NCI-H1105 (cell line): ENCODE measurements around the gene CRADD.
"Not testable (repeated sequence)": the region's sequence is repeated elsewhere in the genome, so short reads cannot be mapped to it uniquely, and the experiment has no call there.

ENCODE experiments used
- DNase-seq: peaks from one replicate; lab custom pipeline; 2025; lab: John Stamatoyannopoulos, UW

Gene CRADD

DNA sequence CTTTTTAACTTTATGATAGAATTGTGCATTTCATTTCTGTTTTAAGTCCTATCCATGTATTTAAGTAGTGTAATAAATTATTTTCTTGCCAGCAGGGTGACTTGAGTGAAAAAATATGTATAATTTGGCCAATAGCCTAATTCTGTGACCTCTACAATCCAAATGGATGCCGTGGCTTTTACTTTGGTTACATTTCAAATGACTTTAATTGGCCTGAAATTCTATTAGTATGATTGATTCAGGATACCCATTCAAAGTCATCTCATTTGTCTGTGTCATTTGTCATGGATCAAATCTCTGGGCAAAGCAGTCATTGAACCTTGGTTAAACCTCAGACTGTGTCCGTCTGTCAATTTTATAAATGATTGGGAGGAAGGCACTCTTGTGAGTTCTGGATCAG is 29.6 kb downstream of the CRADD start:
- no peak for DNase-seq

DNA sequence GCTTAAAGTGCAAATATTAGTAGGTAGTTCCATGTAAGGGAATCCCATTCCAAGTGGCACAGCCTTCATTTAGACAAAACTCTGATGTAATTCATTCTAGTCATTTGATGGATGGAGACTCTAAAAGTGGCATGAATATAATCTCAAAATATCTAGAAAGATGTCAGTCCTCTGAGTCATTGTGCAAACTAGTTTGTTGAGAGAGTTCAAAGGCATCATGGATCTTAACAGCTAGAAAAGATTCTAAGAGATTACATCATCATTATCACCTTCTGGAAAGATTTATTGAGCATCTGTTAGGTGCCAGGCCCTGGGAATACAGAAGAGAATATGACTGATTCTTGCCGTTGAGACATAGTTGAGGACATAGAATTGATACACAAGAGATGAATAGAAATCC is 30.7 kb downstream of the CRADD start:
- DNase-seq, result no peak

DNA sequence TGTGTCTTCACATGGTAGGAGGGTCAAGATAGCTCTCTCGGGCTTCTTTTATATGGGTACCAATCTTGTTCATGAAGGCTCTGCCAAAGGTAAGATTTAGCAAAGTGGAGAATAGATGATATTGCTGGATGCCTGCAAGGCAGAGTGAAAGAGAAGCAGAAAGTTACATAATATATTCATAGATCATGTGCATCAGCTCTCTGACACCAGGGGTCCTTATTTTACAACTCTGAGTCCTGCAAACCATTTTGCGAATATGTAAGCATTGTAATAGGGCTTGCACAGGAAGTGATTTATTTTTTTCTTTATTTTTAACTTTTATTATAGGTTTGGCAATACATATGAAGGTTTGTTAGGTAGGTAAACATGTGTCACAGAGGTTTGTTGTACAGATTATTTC is 31.8 kb downstream of the CRADD start:
- no peak for DNase-seq

DNA sequence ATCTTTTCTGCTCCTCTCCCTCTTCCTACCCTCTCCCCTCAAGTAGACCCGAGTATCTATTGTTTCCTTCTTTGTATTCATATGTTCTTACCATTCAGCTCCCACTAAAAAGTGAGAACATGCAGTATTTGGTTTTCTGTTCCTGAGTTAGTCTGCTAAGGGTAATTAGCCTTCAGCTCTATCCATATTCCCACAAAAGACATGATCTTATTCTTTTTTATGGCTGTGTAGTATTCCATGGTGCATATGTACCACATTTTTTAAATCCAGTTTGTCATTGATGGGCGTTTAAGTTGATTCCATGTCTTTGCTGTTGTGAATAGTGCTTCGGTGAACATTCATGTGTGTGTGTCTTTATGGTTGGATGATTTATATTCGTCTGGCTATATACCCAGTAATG is 32.2 kb downstream of the CRADD start:
- no peak for DNase-seq

DNA sequence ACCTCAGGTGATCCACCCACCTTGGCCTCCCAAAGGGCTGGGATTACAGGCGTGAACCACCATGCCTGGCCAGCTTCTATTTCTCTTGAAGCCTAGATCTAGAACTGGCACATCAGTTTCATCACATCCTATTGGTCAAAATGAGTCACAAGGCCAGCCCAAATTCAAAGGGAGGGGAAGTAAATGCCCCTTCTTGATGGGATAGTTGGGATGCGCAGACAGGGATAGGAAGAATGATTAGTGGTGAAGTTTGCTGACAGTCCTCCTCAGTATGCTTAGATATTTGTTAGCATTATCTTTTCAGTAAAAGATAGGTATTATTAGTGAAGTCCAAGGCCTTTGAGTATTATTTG is 33.4 kb downstream of the CRADD start:
- no peak for DNase-seq

DNA sequence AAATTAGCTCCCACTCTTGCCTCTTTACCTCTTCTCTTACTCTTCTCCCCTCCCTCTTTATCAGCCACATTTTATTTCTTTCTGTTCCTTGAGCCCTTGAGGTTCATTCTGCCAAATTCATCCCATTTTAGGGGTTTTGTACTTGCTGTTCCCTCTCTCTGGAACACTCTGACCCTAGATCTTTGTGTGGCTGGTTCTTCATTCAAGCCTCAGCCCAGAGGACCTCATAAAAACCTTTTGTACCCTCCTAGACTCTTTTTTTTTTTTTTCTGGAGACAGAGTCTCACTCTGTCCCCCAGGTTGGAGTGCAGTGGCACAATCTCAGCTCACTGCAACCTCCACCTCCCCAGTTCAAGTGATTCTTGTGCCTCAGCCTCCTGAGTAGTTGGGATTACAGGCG is 34.3 kb downstream of the CRADD start:
- not testable (repeated sequence) for DNase-seq

DNA sequence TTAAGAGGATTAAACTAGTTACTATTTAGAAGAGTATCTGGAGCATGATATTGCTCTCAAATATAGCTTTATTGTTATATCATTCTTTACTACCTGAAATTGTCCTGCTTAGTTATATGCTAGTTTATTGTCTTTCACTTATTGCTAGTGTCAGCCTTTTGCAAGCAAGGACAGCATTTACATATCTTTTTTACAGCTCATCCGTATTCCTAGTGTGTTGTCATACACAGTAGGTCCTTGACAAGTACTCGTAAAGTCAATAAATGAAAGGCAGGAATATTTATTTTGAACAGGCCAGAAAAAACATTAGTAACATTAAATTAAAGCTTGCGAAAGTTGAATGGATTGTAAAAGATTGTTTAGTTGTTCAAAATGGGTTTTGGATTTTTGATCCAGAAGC is 35.0 kb downstream of the CRADD start:
- DNase-seq, result no peak

DNA sequence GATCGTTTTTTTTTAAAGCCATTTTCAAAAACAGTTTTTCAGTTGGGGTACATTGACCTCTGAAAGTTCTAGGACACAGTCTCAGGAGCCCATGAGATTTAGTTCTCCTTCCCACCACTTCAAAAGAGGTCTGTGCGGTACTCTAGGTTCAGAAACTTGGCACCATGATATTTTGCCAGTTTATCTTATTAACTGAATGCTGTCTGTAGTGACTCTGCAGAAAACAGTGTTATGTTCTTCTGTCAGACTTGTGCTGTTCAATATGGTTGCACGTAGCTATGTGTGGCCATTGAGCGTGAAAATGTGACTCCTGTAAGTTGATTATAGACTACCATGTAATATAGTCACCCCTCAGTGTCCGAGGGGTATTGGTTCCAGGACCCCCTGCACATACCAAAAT is 35.9 kb downstream of the CRADD start:
- DNase-seq, result no peak

DNA sequence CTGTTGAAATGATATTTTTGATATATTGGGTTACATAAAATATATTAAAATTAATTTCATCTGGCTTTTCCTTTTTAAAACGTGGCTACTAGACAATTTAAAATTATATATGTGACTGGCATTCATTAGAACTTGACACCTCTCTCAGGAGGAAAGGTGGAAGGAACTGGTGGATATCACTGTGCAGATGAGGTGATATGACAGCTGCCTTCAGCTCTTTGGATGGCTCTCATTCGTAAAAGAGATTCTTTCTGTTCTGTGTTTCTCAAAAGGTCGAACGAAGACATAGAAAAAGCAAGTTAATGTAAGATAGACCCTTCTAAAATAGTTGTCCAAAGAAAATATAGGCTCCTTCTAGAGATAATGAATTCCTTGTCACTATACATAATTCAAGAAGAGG is 36.6 kb downstream of the CRADD start:
- DNase-seq, result no peak

DNA sequence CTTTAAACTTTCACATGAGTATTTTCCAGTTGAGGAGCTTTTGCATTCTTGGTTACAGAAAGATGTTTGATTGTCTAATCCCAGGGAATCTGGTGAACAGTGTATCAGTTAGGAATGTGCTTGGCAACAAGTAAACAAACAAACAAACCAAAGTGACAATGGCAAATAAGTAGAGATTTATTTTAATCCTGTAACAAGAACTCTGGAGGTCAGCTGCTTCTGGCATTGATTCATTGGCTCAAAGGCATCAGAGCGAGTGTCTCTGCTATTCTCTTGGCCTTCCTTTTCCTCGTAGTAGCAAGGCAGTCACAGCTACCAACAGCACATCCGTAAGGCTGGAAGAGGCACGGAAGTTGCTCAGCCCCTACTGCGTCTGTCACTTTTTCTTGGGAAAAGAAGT is 37.2 kb downstream of the CRADD start:
- no peak for DNase-seq

DNA sequence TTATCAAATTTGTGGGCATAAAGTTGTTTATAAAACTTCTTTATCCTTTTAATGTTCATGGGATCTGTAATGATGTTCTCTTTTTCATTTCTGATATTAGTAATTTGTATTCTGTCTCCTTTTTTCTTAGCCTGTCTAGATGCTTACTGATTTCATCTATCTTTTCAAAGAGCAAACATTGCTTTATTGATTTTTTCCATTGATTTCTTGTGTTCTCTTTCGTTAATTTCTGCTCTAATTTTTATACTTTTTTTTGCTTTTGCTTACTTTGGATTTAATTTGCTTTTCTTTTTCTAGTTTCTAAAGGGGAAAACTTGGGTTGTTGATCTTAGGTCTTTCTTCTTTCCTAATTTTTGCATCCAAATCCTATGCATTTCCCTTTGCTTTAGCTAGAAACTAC is 42.5 kb downstream of the CRADD start:
- no peak for DNase-seq

DNA sequence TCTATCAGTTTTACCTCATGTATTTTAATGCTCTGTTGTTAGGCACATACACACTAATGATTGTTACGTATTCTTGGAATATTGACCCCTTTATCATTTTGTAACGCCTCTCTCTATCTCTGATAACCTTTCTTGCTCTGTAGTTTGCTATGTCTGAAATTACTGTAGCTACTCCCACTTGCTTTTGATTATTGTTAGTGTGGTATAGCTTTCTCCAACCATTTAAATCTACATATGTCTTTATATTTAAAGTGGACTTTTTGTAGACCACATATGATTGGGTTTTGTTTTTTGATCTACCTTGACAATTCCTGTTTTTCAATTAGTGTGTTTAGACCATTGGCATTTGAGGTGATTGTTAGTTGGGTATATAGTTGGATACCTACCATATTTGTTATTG is 43.4 kb downstream of the CRADD start:
- no peak for DNase-seq

DNA sequence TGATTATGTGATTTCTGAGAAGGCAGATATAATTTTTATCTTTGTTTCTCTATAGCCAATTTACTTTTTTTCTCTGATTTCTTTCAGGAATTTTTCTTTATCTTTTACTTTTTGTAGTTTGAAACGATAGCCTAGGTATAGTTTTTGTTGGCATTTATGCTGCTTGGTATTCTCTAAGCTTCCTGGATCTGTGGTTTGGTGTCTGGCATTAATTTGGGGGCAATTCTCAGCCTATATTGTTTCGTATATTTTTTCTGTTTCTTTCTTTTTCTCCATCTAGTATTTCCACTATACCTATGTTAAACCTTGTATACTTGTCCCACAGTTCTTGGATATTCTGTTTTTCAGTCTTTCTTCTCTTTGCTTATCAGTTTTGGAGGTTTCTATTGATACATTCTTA is 45.0 kb downstream of the CRADD start:
- DNase-seq, result no peak

DNA sequence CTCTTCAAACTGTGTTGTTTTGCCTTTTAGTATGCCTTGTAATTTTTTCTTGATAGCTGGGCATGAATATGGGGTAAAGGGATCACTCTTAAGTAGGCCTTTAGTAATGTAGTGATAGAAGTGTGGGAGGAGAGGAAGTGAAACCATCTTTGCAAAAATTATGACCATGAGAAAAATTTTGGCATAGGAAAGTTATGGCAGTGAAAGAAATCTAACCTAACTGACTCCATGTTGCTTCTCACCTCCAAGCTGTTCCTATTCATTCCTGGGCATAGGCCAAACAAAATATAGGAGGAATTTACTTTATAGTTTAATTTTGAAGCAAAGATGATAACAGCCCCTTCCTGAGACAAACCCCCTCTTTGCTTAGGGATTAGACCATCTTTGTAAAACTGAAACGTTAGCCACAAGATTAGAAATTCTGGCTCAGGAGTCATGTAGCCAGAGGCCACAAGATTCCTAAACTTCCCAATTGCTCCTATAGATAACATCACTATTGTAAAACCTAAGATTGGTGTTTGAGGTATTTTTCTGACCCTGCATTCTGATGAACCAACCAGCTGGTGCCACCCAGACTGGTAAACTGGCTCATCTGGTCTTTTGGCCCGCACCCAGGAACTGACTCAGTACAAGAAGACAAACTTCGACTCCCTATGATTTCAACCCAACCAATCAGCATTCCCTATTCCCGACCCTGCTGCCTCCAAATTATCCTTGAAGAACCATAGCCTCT is 45.8 kb downstream of the CRADD start:
- no peak for DNase-seq

DNA sequence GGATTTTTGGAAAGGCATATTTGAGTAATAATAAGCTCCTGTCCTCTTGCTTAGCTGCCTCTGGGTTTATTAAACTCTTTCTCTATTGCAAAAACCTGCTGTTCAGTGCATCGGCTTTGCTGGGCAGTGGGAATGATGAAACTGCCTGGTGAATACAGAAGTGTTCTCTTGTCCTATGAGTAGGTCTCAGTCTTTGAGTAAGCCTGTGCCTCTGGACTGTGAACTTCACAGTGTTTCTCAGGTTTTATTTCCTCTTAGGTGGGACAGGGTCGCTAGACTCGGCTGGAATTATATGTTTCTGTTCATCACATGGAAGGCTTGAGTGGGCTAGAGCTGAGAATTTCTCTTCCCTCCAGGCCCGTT is 46.4 kb downstream of the CRADD start:
- DNase-seq, result no peak

DNA sequence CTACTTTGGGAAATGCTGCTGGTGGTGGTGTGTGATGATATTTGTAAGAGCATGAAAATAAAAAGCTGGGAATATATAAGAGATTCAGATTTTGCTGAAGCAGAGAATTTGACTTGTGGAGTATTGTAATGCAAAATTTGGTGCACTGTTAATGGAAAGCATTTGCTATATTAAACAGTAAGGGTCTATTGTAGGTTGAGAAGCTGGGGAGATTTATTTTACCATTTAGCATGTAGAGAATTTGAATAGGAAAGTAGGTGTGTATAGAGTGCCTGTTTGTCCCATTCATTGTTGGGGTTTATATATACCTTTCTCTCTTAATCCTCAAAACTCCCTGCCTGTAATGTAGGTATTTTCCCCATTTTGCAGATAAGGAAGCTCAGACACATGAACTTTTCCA is 48.4 kb downstream of the CRADD start:
- DNase-seq, result no peak

DNA sequence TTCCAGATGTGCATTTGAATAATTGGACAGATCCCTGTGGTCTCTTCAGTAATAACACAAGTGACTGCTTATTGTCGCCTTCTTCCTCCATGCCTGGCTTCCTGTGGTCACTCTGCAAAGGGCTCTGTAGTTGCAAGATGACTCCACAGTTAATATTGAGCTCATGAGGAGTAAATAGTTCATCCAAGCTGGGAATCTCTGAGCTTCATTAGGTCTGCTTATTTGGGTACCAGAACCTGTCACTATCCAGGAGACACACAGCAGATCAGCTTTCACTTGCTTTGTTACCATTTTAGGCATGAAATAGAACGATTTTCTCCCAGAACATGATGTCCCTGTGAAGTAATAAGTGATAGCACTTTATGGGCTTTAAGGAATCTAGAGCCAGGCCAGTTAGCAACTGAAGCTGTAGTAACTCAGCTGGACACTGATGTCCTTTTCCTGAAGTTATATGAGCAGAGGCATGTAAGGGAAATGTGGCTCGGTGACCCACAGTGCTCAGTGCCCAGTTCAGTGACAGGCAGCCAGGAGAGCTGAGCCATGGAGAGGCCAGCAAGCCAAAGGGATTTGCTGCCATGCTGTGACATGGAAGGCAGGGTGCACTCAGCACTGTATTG is 50.1 kb downstream of the CRADD start:
- DNase-seq, result no peak

DNA sequence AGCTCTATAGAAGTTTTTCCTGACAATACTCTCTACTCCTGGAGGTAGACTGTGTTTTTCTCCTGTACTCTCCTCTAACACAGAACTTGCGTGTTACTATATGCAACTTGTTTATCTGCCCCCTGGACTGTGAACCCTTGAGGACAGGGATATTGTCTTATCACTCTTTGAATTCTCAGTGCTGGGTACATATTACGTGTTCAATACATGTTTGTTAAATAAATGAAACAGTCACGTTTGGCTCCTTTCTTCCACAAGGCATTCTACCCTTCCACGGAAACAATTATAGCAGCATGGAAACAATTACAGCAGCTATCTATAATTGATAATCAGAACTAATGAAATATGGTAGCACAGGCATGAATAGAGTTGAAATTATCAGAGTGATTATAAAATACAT is 50.7 kb downstream of the CRADD start:
- DNase-seq, result no peak

DNA sequence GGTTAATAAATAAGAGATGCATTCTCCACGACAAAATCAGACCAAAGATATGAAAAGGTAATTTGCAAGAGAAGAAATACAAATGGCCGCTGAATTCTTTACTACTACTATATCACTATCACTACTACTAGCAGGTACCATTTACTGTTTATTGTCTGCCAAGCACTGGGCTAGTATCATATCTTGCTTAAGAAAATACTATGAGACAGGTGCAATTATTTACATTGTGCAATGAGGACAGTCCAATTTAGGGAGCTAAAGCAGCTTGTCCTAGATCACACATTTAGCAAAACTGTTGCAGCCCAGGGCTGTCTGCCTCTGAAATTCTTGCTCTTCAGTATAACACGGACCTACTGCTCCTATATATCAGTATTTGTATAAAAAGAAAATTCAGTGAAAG is 52.8 kb downstream of the CRADD start:
- no peak for DNase-seq

DNA sequence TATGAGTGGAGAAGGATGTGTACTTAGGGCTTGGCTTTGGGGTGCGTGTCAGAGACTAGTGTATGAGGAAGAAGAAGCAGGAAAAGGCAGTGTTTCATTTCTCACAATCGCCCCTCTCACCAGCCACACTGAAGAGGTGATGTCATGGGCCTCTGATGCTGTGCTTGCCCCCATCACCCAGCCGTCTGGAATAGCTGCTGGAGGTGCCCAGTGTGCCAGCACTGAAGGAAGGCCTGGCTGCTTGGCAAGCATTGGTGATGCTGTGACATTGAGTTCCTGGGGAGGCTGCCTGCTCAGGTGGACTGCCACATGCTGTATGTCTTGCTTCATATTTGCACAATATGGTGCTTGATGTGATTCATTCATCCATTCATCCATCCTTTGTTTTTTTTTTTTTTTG is 56.2 kb downstream of the CRADD start:
- no peak for DNase-seq

DNA sequence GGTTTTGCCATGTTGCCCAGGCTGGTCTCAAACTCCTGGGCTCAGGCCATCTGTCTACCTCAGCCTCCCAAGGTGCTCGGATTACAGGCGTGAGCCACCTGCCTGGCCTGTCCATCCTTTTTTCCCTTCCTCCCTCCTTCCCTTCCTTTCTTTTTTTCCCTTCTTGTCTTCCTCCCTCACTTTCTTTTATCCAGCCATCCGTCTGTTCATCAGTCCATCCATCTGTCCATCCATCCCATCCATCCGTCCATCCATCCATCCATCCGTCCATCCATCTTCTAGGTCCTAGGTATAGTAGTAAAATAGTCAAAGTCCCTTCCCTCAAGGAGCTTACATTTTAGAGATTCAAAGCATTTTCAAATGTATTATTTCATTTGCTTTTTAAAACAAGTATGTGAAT is 56.8 kb downstream of the CRADD start:
- DNase-seq, result no peak

DNA sequence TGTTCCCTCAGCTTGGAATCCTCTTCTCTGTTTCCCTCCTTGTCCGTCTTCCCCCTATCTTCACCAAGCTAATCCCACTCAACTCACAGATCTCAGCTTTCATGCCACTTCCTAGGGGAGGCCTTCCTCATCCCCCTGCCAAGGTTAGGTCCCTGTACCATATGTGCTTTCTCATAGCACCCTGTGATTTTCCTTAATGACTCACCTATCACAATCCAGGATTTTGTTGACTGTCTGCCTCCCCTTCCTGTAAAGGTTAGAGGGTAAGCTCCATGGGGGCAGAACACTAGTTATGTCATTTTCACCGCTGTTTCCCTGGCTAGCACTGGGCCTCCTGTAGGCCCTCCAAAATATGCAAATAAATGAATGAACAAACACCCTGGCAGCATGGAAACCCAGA is 57.6 kb downstream of the CRADD start:
- DNase-seq, result no peak

DNA sequence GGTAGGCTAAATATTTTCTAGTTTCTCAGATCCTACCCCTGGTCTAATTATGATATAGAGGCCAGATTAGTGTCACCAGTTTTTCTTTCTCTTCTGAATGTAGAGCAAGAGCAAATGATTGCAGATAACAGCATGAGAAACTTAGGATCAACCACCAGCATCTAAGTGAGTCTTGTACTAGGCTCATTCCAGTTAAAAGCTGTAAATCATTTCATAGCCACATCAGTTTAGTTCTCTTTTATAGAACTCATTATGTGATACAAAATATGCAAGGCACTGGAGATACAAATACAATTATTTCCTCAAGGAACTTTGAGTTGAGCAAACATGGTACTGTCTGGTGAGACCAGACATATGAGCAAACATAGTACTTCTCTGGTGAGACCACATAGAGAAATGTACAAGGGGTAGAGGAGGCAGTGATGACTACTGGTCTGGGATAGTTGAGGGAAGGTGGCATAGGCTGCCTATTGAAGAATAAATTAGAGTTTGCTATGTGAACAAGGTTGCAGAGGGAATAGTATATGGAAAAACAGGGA is 59.5 kb downstream of the CRADD start:
- DNase-seq, result no peak
